Measurements from ENCODE around the gene SLC11A2. TPM values are rescaled to one million over a fixed set of nuclear protein-coding genes. Genes with fewer than 3 reads are reported as not detected.

SLC11A2 gene
- total and polyA plus RNA-seq, 2 experiments from 2014 or later: 30.5 to 41.3 TPM

DNA sequence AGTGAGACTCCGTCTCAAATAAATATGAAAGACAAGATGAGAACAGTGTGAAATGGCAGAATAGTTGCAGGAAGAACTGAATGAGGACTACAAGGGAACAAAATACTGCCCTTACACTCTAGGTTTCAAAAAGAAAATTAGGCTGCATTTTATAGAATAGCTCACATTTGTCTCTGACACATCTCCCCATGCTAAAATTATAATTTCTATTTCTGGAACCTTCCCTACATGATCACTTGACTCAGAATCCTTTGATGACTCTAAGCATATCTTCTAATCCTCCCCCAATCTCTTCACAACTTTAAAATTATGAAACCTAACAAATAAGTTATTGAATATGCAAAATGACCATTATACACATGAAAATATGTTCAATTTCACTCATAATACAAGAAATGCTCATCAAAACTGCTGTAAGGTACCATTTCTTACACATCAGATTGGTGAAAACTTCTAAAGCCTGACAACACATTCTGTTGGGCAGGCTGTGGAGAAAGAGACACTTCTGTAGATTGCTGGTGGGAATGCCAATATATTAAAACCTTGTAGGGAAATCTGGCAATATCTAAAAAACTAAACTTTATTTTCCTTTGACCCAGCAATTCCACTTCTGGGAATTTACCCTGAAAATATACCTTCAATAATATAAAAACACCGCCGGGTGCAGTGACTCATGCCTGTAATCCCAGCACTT, 78.1 kb downstream of the SLC11A2 start:
- no peak overlapping the region for H3K27ac ChIP-seq
- no peaks in the 10 kb centered on the region for H3K9me3 ChIP-seq (ENCODE audit: low read depth)
- no peak for DNase-seq (ENCODE audit: low read depth in 1 of 2, low spot score in 1 of 2)
- H3K36me3 ChIP-seq: no peaks in the 10 kb centered on the region
- TF ChIP-seq, protein P1, sequence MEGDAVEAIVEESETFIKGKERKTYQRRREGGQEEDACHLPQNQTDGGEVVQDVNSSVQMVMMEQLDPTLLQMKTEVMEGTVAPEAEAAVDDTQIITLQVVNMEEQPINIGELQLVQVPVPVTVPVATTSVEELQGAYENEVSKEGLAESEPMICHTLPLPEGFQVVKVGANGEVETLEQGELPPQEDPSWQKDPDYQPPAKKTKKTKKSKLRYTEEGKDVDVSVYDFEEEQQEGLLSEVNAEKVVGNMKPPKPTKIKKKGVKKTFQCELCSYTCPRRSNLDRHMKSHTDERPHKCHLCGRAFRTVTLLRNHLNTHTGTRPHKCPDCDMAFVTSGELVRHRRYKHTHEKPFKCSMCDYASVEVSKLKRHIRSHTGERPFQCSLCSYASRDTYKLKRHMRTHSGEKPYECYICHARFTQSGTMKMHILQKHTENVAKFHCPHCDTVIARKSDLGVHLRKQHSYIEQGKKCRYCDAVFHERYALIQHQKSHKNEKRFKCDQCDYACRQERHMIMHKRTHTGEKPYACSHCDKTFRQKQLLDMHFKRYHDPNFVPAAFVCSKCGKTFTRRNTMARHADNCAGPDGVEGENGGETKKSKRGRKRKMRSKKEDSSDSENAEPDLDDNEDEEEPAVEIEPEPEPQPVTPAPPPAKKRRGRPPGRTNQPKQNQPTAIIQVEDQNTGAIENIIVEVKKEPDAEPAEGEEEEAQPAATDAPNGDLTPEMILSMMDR (IDR thresholded peaks at IDR 0.05; ENCODE audit: low read depth, low read length): no peak
- H3K4me1 ChIP-seq (ENCODE audit: low read depth): no peaks in the 10 kb centered on the region
- H3K27me3 ChIP-seq: no peaks in the 10 kb centered on the region
- no peak overlapping the region for H3K4me3 ChIP-seq

DNA sequence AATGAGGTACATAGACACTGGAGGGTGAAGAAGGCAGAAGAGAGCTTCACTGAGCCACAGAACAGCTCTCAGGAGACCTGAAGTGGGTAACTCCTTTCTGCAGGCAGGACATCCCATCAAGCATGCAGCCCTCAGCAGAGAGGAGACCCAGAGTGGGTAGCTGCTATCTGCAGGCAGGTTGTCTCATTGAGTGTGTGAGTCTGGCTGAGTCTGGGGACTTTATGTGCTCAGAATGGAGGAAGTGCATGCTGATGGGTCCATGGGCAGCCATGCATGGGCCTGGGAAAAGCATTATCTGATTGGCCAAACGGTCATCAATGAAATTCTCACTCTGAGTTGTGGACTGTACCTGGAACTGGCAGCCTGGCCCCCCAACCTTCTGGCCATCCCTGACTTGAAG, 88.5 kb downstream of the SLC11A2 start:
- Histone ChIP-seq H3K36me3 (no peaks in the 10 kb centered on the region), H3K4me3 (no peak overlapping the region), H3K9me3 (ENCODE audit: low read depth) (no peaks in the 10 kb centered on the region), H3K27me3 (no peaks in the 10 kb centered on the region), H3K4me1 (ENCODE audit: low read depth) (peaks cover 10% of the 10 kb centered on the region), H3K27ac (no peak overlapping the region)
- no peak for DNase-seq (ENCODE audit: low read depth in 1 of 2, low spot score in 1 of 2)
- TF ChIP-seq, protein P1 (IDR thresholded peaks at IDR 0.05; ENCODE audit: low read depth, low read length): no peak

DNA sequence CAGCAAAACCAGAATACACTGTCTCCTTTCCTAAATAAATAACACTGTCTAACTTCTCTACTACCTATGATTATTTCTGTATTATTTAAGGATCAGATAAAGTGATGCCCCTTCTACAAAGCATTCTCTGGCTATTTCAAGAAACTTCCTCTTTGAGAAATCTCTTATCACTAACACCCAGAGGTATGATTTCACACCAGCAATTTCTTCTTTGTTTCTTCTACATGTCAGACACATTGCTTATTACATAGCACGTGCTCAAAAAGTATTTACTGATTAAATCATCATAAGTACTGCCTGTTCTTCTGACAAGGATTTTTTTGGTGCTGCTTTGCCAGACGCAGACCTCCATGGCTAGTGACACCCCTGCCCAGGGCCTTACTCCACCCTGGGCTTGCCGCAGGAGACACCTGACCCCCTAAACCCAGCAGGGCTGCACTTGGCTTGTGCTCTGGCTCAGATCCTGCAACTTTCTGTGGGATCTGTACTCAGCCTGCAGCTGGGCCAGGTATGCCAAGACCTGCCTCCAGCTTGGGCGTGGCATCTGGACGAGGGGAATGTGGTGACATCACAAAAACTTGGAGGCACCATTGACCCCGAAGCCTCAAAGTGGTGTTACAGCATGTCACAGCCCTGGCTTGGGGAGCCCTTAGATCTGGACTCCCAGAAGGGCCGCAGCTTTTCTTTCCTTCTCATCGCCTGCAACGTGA, 89.2 kb downstream of the SLC11A2 start:
- Histone ChIP-seq H3K27ac (no peak overlapping the region), H3K4me3 (no peak overlapping the region), H3K27me3 (no peaks in the 10 kb centered on the region), H3K4me1 (ENCODE audit: low read depth) (peaks cover 13% of the 10 kb centered on the region), H3K36me3 (no peaks in the 10 kb centered on the region), H3K9me3 (ENCODE audit: low read depth) (no peaks in the 10 kb centered on the region)
- DNase-seq (ENCODE audit: low read depth in 1 of 2, low spot score in 1 of 2): no peak
- TF ChIP-seq, protein P1 (IDR thresholded peaks at IDR 0.05; ENCODE audit: low read depth, low read length): no peak

DNA sequence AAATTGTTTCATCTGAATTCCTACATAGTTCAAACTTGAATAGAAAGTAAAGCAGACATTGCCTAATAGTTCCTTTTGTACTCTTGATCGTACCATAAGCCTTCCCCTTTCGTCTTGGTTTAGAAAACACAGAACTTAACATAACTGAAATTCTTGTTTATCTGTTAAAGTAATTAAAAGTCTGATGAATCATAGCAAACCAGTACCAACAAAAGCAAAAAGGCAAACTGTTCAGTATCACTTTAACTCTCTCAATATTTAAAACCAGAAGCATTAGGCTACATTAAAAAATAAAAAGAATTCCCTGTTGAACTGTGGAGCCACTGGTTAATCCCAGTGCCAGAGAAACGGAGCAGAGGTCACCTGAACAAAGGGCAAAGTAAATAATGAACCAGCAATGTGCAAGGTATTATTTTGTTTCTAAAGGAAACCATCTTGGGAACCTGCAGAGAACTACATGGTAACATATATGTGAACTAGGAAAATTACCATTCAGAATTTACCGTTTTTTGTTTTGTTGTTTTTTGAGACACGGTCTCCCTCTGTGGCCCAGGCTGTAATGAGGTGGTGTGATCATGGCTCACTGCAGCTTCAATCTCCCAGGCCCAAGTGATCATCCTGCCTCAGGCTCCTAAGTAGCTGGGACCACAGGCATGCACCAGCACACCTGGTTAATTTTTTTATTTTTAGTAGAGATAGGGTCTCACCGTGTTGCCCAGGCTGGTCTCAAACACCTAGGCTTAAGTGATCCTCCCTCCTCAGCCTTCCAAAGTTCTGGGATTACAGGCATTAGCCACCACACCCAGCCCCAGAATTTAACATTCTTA, 91.0 kb downstream of the SLC11A2 start:
- Histone ChIP-seq H3K4me1 (ENCODE audit: low read depth) (peaks cover 13% of the 10 kb centered on the region), H3K27ac (no peak overlapping the region), H3K4me3 (no peak overlapping the region), H3K27me3 (no peaks in the 10 kb centered on the region), H3K36me3 (no peaks in the 10 kb centered on the region), H3K9me3 (ENCODE audit: low read depth) (no peaks in the 10 kb centered on the region)
- peak in 1 of 2 donors; percentile 75 for DNase-seq (ENCODE audit: low read depth in 1 of 2, low spot score in 1 of 2)
- TF ChIP-seq, protein P1 (IDR thresholded peaks at IDR 0.05; ENCODE audit: low read depth, low read length): no peak

DNA sequence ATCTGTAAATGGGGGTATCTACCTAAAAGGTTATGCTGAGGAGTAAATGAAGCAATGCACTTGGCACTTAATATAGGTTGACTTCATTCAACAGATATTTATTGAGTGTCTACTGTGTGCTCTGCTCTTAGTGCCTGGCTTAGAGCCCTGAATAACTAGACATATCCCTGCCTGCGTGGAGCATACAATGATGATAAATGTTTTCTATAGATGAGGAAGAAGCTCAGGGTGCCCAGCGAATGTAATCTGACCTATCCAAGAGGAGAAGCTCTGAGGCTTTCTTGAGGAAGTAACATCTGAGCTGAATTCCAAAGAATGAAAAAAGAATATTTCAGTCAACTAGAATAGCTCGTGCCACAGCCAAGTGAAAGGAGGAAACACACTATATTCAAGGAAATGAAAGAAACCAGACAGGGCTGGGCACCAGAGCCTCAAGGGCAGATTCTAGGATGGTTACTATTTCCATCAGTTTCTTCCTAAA, 91.8 kb downstream of the SLC11A2 start:
- peak in 1 of 2 donors; percentile 37 for DNase-seq (ENCODE audit: low read depth in 1 of 2, low spot score in 1 of 2)
- TF ChIP-seq, protein P1 (IDR thresholded peaks at IDR 0.05; ENCODE audit: low read depth, low read length): no peak
- Histone ChIP-seq H3K4me1 (ENCODE audit: low read depth) (peaks cover 13% of the 10 kb centered on the region), H3K36me3 (no peaks in the 10 kb centered on the region), H3K27ac (no peak overlapping the region), H3K9me3 (ENCODE audit: low read depth) (no peaks in the 10 kb centered on the region), H3K27me3 (no peaks in the 10 kb centered on the region), H3K4me3 (no peak overlapping the region)

Measured in cardiac muscle cell (in vitro differentiated cells and primary cell).